Endodermal cell (in vitro differentiated cells): ENCODE measurements around the gene HOMER2. TPM values are rescaled to one million over a fixed set of nuclear protein-coding genes. Genes with fewer than 3 reads are reported as not detected.

ENCODE experiments used
- DNase-seq: peaks from one replicate; pipeline ENCODE4 v3.0.0-alpha.2; 2017
- H3K27ac ChIP-seq: 2 replicates; pipeline ENCODE4 v1.5.1; 2013; ENCODE audit warnings: mild to moderate bottlenecking, low read depth, low read length, moderate library complexity
- H3K27me3 ChIP-seq: 2 replicates; pipeline ENCODE4 v1.6.1; 2013; ENCODE audit warnings: mild to moderate bottlenecking, low read length, moderate library complexity; ENCODE audit not compliant: insufficient read depth, control insufficient read depth, poor library complexity, severe bottlenecking
- H3K36me3 ChIP-seq: 2 replicates; pipeline ENCODE4 v1.7.0; 2013; ENCODE audit warnings: mild to moderate bottlenecking, low read length, moderate library complexity; ENCODE audit not compliant: control insufficient read depth, insufficient read depth
- H3K4me1 ChIP-seq: one replicate; pipeline ENCODE4 v1.7.0; 2013; ENCODE audit warnings: low read length; ENCODE audit not compliant: control insufficient read depth, insufficient read depth
- H3K4me3 ChIP-seq: 2 replicates; pipeline ENCODE4 v1.5.1; 2013; ENCODE audit warnings: mild to moderate bottlenecking, low read length, moderate library complexity
- H3K9ac ChIP-seq: 2 replicates; pipeline ENCODE4 v1.6.1; 2013; ENCODE audit warnings: mild to moderate bottlenecking, low read length, moderate library complexity; ENCODE audit not compliant: poor library complexity, severe bottlenecking; ENCODE audit errors: extremely low read depth
- H3K9me3 ChIP-seq: 2 replicates; pipeline ENCODE4 v1.6.1; 2013; ENCODE audit warnings: mild to moderate bottlenecking, low read length, moderate library complexity; ENCODE audit not compliant: control insufficient read depth
- H3K27ac Mint-ChIP-seq: 2 replicates; pipeline ENCODE4 v1.8.0; 2020; ENCODE audit warnings: mixed read lengths
- H3K27me3 Mint-ChIP-seq: 2 replicates; pipeline ENCODE4 v1.8.0; 2021; ENCODE audit warnings: mild to moderate bottlenecking, mixed read lengths; ENCODE audit not compliant: insufficient read depth
- H3K36me3 Mint-ChIP-seq: 2 replicates; pipeline ENCODE4 v1.8.0; 2020; ENCODE audit warnings: low read depth, mixed read lengths
- H3K4me1 Mint-ChIP-seq: 2 replicates; pipeline ENCODE4 v1.8.0; 2020; ENCODE audit warnings: mixed read lengths
- H3K4me3 Mint-ChIP-seq: 2 replicates; pipeline ENCODE4 v1.8.0; 2020; ENCODE audit warnings: mild to moderate bottlenecking, moderate library complexity, mixed read lengths
- H3K9me3 Mint-ChIP-seq: 2 replicates; pipeline ENCODE4 v1.8.0; 2020; ENCODE audit warnings: mild to moderate bottlenecking, mixed read lengths
- CTCF ChIP-seq: fragments of 200-600 bp; sonication (generic); conservative IDR thresholded peaks from 2 replicates; pipeline ENCODE4 v1.5.0; 2021; ENCODE audit warnings: antibody characterized with exemption, mild to moderate bottlenecking
- WGBS, 2 experiments: methylation state at CpG; one replicate each; pipeline versions ENCODE4 v1.1.5 to v1.1.7; 2013; ENCODE audit warnings: missing lambda C conversion rate in 2 of 2, mixed read lengths in 1 of 2; ENCODE audit not compliant: insufficient coverage in 1 of 2, insufficient read length in 1 of 2; 5-methylcytosine and 5-hydroxymethylcytosine counted together
- total RNA-seq, 2 donors: library from RNA; stranded (reverse); fragmentation: NEBNext Ultra II Directional in 1 of 2; extraction: Animal tissue kit (Norgen Biotek cat#: 25700) in 1 of 2; gene quantifications; 2 replicates in 1 of 2; 3 replicates in 1 of 2; pipeline ENCODE4 v1.2.1, GENCODE V29; 2021

HOMER2 gene
- total RNA-seq, 2 donors from 2014 or later, result 31.8 to 32.7 TPM

DNA sequence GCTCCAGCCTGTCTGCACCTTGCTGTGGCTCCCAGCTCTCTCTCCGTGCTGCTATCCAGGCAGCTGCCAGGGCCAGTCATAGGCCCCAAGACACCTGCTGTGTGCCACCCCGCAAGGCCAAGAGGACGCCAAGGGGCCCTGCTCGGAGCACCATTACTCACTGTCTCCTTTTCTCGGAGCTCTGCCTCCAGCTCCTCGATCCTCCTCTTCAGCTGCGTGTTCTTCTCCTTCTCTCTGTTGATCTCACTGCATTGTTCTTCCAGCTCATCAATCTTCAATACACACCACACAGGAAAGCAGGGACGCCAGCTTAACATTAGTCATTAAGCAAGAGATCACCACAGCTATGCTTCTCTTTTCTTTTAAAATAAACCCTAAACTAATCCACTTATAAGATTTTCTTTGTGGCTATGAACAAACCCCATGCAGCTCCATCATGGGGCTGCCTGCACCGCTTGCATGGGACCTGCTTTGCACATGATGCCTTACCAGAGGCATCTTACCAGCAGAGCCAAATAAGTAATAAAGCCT lies 100.5 kb downstream of the HOMER2 start:
- Histone ChIP-seq H3K4me1 (no peaks in the 10 kb centered on the region), H3K9ac (no peak overlapping the region), H3K27me3 (no peaks in the 10 kb centered on the region), H3K36me3 (peaks cover 5% of the 10 kb centered on the region), H3K4me3 (no peak overlapping the region), H3K27ac (no peak overlapping the region), H3K9me3 (no peaks in the 10 kb centered on the region)
- Mint-ChIP-seq H3K27ac (no peak overlapping the region), H3K4me3 (no peak overlapping the region), H3K9me3 (no peaks in the 10 kb centered on the region), H3K36me3 (peaks cover 26% of the 10 kb centered on the region), H3K4me1 (peaks cover 26% of the 10 kb centered on the region), H3K27me3 (no peaks in the 10 kb centered on the region)
- 61 to 83% methylated on average over 7 to 9 of the region's 9 CpGs for WGBS, 2 experiments
- DNase-seq, result no peak
- no peak for TF ChIP-seq CTCF

DNA sequence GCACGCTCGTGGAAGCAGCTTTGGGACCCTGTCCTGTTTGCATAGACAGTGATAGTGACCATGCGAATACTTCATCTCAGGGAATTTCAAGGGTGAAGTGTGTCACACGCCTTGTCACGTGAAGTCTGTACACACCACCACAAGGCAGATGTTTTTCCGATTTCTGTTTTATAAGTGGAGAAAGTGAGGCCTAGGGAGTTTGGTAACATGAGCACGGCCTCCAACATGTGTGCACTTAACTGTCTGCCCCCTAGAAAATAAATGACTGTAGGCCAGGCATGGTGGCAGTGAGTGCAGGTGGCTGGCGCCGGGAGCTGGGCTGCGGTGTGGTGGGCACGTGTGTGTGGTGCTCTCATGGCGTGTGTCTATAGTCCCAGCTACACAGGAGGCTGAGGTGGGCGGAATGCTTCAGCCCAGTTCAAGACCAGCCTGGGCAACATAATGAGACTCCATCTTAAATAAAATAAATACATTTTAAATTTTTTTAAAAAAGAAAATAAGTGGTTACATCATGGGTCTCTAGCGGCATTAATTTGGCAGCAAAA lies 101.1 kb downstream of the HOMER2 start:
- H3K4me3 ChIP-seq, result no peak overlapping the region
- peaks cover 23% of the 10 kb centered on the region for H3K36me3 Mint-ChIP-seq
- no peaks in the 10 kb centered on the region for H3K27me3 ChIP-seq
- H3K27ac Mint-ChIP-seq, result no peak overlapping the region
- WGBS, 2 experiments, result 95 to 99% methylated on average over 12 to 13 of the region's 14 CpGs
- H3K9me3 Mint-ChIP-seq, result no peaks in the 10 kb centered on the region
- H3K9me3 ChIP-seq, result no peaks in the 10 kb centered on the region
- H3K4me1 Mint-ChIP-seq, result peaks cover 26% of the 10 kb centered on the region
- H3K9ac ChIP-seq, result no peak overlapping the region
- H3K27me3 Mint-ChIP-seq, result no peaks in the 10 kb centered on the region
- H3K36me3 ChIP-seq, result peaks cover 8% of the 10 kb centered on the region
- H3K27ac ChIP-seq, result peak overlapping the region; percentile 67
- no peaks in the 10 kb centered on the region for H3K4me1 ChIP-seq
- TF ChIP-seq CTCF, result no peak
- DNase-seq, result no peak
- H3K4me3 Mint-ChIP-seq, result no peak overlapping the region

- Histone ChIP-seq H3K4me1 (no peaks in the 10 kb centered on the region), H3K36me3 (peaks cover 8% of the 10 kb centered on the region), H3K9ac (no peak overlapping the region), H3K27ac (peak overlapping the region; percentile 79), H3K27me3 (no peaks in the 10 kb centered on the region), H3K4me3 (no peak overlapping the region), H3K9me3 (no peaks in the 10 kb centered on the region)
- Mint-ChIP-seq H3K27me3 (no peaks in the 10 kb centered on the region), H3K27ac (no peak overlapping the region), H3K4me3 (no peak overlapping the region), H3K9me3 (no peaks in the 10 kb centered on the region), H3K4me1 (peaks cover 26% of the 10 kb centered on the region), H3K36me3 (peaks cover 23% of the 10 kb centered on the region)
- no peak for DNase-seq
- WGBS, 2 experiments, result 81 to 89% methylated on average over 4 to 7 of the region's 7 CpGs
- TF ChIP-seq CTCF, result no peak
Observed at GRCh38 chr15:82850731-82851130, 101.8 kb downstream of the HOMER2 start.
